ENCODE measurements around the gene ZNF552. TPM values are rescaled to one million over a fixed set of nuclear protein-coding genes. Genes with fewer than 3 reads are reported as not detected.

ZNF552 gene
- total RNA-seq, 1 experiment from 2014 or later: 11.6 TPM

DNA sequence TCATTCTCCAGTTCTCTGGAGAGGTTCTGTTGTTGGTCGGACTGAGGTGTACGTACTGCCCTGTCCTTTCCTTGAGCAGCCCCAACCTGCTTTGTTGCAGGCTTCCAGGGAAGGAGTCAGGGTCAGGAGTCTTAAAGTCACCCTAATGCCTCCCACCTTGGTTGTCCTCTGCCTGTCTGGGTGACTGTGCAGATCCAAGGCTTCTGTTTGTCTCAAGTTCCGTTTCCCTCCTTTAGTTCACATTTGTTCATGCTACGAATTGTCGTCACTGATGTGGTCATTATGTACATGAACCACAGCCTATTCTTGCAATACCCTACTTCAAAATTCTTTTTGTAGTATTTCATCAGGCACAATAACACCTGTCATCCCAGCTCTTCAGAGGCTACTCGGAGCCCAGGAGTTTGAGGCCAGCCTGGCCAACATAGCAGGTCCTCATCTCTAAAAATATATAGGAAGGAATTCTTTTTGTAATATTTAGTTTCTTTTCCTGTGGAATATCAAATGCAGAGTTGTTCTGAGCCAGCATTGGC, 37.9 kb downstream of the ZNF552 start:
- DNase-seq (ENCODE audit: low spot score): no peak

DNA sequence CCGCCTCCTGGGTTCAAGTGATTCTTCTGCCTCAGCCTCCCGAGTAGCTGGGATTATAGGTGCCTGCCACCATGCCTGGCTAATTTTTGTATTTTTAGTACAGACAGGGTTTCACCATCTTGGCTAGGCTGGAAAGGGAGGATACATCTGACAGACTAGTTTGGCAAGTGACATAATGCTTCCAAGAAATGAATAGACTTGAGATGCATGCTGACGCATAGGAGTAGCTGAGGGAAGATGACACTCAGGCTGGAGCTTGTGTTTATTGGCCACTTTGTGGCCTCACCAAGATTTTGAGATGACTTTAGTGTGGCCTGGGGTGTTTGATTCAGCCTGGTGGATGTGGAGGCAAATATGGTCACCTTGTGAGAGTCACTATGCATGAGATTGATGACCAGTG, 41.2 kb downstream of the ZNF552 start:
- DNase-seq (ENCODE audit: low spot score): no peak

DNA sequence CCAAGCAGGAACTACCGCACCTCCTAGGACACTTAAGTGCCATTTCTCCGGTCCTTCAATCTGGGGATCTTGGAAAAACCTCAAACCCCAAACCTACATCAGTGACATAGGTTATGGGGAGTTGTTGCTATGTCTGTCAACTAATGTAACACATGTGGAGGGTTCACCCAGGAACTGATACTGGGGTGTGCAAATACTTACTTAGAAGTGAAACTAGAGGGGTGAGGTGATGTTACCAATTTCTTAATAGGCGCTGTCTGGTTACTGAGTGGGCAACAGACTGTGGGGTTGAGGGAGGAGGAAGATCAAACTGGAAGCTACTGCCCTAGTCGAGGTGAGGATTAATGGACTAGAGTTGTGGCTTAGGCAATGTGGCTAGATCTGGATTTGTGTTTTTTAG, 43.3 kb downstream of the ZNF552 start:
- no peak for DNase-seq (ENCODE audit: low spot score)

DNA sequence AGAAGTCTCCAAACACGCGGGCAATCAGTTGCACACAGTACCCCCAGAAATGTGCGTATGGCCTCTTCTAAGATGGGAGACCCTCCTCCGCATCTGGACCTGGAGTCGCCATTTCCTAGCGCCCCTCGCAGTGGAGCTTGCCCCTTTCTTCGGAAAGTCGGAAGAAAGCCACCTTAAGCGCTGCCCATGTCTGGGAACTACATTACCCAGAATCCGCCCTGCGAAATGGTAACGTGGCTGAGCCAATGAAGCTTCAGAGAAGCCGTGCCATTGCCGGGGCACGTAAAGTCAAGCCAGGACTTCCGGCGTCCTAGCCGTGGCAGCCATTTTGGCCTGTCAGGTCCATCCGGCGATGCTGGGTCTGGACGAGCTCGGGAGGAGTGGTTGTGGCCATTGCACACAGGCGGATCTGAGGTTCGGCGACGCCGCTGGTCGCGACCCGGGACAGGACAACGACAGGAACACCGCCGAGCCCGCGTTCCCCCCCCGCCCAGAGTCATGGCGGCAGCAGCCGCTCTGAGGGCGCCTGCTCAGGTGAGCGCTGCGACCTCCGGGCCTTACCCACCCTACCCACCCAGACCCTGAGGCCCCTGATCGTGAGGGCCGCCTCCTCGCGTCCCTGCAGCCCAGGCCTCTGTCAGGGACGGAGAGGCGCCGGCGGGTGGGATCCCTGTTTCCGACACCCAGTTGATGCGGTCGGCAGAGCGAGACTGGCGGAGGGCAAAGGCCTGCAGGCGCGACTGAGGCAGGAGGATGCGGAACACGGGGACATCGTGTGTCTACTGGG, 45.2 kb downstream of the ZNF552 start, which contains the start of gene ZNF586:
Gene ZNF586, plus strand, starts transcription at position 332 of the 787 bp plus-strand sequence. Its CDS starts 167 bp downstream, at position 499.
- peak; percentile 94 for DNase-seq (ENCODE audit: low spot score)

GRCh38 chr19:57759096-57759495, 55.6 kb downstream of the ZNF552 start:
- DNase-seq (ENCODE audit: low spot score): no peak

GRCh38 chr19:57757941-57758340, 56.8 kb downstream of the ZNF552 start:
- no peak for DNase-seq (ENCODE audit: low spot score)

Other genes with a start within 250 kb of the ZNF552 start
- 8.5 TPM in 2 replicates for gene ZNF416, start 236.0 kb downstream of the ZNF552 start, total RNA-seq (2014; rRNA removed; shearing (Covaris generic))
- gene ZIK1, start 230.8 kb downstream of the ZNF552 start, total RNA-seq (2014; rRNA removed; shearing (Covaris generic)): not detected in 2 replicates
- gene ZNF530, start 215.0 kb downstream of the ZNF552 start, total RNA-seq (2014; rRNA removed; shearing (Covaris generic)): 13.6 and 20.2 TPM in 2 replicates
- 36.0 and 48.8 TPM in 2 replicates for gene ZNF134, start 200.7 kb downstream of the ZNF552 start, total RNA-seq (2014; rRNA removed; shearing (Covaris generic))
- 15.5 and 15.8 TPM in 2 replicates for gene ZNF211, start 181.7 kb downstream of the ZNF552 start, total RNA-seq (2014; rRNA removed; shearing (Covaris generic))
- gene ZSCAN4, start 146.0 kb downstream of the ZNF552 start, total RNA-seq (2014; rRNA removed; shearing (Covaris generic)): 0.12 TPM in 1 of 2 replicates, not detected in the other
- 11.2 and 18.7 TPM in 2 replicates for gene ZNF551, start 132.9 kb downstream of the ZNF552 start, total RNA-seq (2014; rRNA removed; shearing (Covaris generic))
- not detected in 2 replicates for gene ZNF154, start 105.7 kb downstream of the ZNF552 start, total RNA-seq (2014; rRNA removed; shearing (Covaris generic))
- gene ZNF671, start 87.3 kb downstream of the ZNF552 start, total RNA-seq (2014; rRNA removed; shearing (Covaris generic)): not detected in 2 replicates
- 20.9 and 26.1 TPM in 2 replicates for gene ZNF776, start 68.1 kb downstream of the ZNF552 start, total RNA-seq (2014; rRNA removed; shearing (Covaris generic))
- 18.9 and 24.6 TPM in 2 replicates for gene ZNF586, start 45.2 kb downstream of the ZNF552 start, total RNA-seq (2014; rRNA removed; shearing (Covaris generic))
- gene ZNF587B, start 15.4 kb upstream of the ZNF552 start, total RNA-seq (2014; rRNA removed; shearing (Covaris generic)): 22.9 and 26.6 TPM in 2 replicates
- 24.7 and 31.9 TPM in 2 replicates for gene ZNF587, start 34.9 kb upstream of the ZNF552 start, total RNA-seq (2014; rRNA removed; shearing (Covaris generic))
- gene ZNF814, start 74.1 kb upstream of the ZNF552 start, total RNA-seq (2014; rRNA removed; shearing (Covaris generic)): 0.29 and 1.7 TPM in 2 replicates
- 10.1 and 11.7 TPM in 2 replicates for gene ZNF417, start 101.7 kb upstream of the ZNF552 start, total RNA-seq (2014; rRNA removed; shearing (Covaris generic))
- 0.07 and 0.31 TPM in 2 replicates for gene ZNF418, start 120.5 kb upstream of the ZNF552 start, total RNA-seq (2014; rRNA removed; shearing (Covaris generic))
- 3.1 and 3.7 TPM in 2 replicates for gene ZNF256, start 132.8 kb upstream of the ZNF552 start, total RNA-seq (2014; rRNA removed; shearing (Covaris generic))
- gene C19orf18, start 159.6 kb upstream of the ZNF552 start, total RNA-seq (2014; rRNA removed; shearing (Covaris generic)): not detected in 2 replicates
- 0.07 TPM in 1 of 2 replicates, not detected in the other for gene ZNF606, start 187.9 kb upstream of the ZNF552 start, total RNA-seq (2014; rRNA removed; shearing (Covaris generic))
- not detected in 2 replicates for gene ZSCAN1, start 219.1 kb upstream of the ZNF552 start, total RNA-seq (2014; rRNA removed; shearing (Covaris generic))
- not detected in 2 replicates for gene ZNF135, start 244.4 kb upstream of the ZNF552 start, total RNA-seq (2014; rRNA removed; shearing (Covaris generic))